Heart right ventricle (tissue), 16 donors: ENCODE measurements around the gene MS4A18. TPM values are rescaled to one million over a fixed set of nuclear protein-coding genes. Genes with fewer than 3 reads are reported as not detected.
A peak's percentile ranks its signal among the peaks of the same experiment; 100 is the strongest.

ENCODE experiments used
- ATAC-seq, 8 donors: fragments of 200-7000 bp; cut with Tn5 transposase; one replicate each; pipeline ENCODE4 v1.9.1; 2020; ENCODE audit warnings: mild to moderate bottlenecking in 8 of 8, moderate library complexity in 8 of 8, moderate number of reproducible peaks in 1 of 8
- DNase-seq, 2 donors: peaks; one replicate each; pipeline ENCODE4 v3.0.0-alpha.2; 2020
- H3K27ac ChIP-seq, 10 donors: fragments of 200-600 bp; sonication (generic) in 2 of 10; one replicate each; pipeline versions ENCODE4 v1.5.0 to v1.8.0; 2020 to 2022; ENCODE audit warnings: mild to moderate bottlenecking in 3 of 10
- H3K27me3 ChIP-seq, 7 donors: fragments of 200-600 bp; one replicate each; pipeline ENCODE4 v1.8.0; 2021 to 2022; ENCODE audit warnings: mild to moderate bottlenecking in 2 of 7
- H3K36me3 ChIP-seq, 9 donors: fragments of 200-600 bp; sonication (generic) in 1 of 9; one replicate each; pipeline versions ENCODE4 v1.5.0 to v1.8.0; 2020 to 2022; ENCODE audit warnings: mild to moderate bottlenecking in 2 of 9
- H3K4me1 ChIP-seq, 9 donors: fragments of 200-600 bp; sonication (generic) in 1 of 9; one replicate each; pipeline versions ENCODE4 v1.5.0 to v1.8.0; 2020 to 2022; ENCODE audit warnings: mild to moderate bottlenecking in 4 of 9
- H3K4me3 ChIP-seq, 10 donors: fragments of 200-600 bp; sonication (generic) in 2 of 10; one replicate each; pipeline versions ENCODE4 v1.5.0 to v1.8.0; 2020 to 2022; ENCODE audit warnings: mild to moderate bottlenecking in 7 of 10, moderate library complexity in 2 of 10
- H3K9me3 ChIP-seq, 11 donors: fragments of 200-600 bp in 10 of 11; sonication (generic) in 2 of 11; one replicate each; pipeline versions ENCODE4 v1.5.0 to v1.8.0; 2013 to 2022; ENCODE audit warnings: mild to moderate bottlenecking in 2 of 11, control low read depth in 1 of 11, moderate library complexity in 1 of 11
- CTCF ChIP-seq, 9 donors: fragments of 200-600 bp; sonication (generic) in 2 of 9; IDR thresholded peaks; one replicate each; pipeline versions ENCODE4 v1.5.0 to v1.8.0; 2021 to 2022; ENCODE audit warnings: antibody characterized with exemption in 9 of 9, mild to moderate bottlenecking in 5 of 9, moderate library complexity in 1 of 9
- WGBS, 2 donors: extraction: QIAGEN DNeasy Blood & Tissue Kit; methylation state at CpG; one replicate each; pipeline ENCODE4 v1.1.7; 2013; ENCODE audit warnings: inconsistent platforms in 1 of 2; 5-methylcytosine and 5-hydroxymethylcytosine counted together
- intact Hi-C, 10 donors: fragments of 100-400 bp; cut with DNase I; formaldehyde crosslinking; loops; one replicate each; pipeline versions ENCODE4 v1.11.1 to v1.14.2; 2022
- polyA plus RNA-seq, 2 donors: library from polyadenylated mRNA; stranded (reverse); fragments of 200-250 nt; gene quantifications; one replicate each; pipeline ENCODE4 v1.2.3, GENCODE V29; 2013
- total RNA-seq, 10 donors: library from RNA; stranded (reverse); fragmentation: NEBNext Ultra II Directional in 3 of 10; extraction: Animal tissue kit (Norgen Biotek cat#: 25700) in 3 of 10; gene quantifications; one replicate each; pipeline versions ENCODE4 v1.2.1 to v1.2.4, GENCODE V29; 2021 to 2023
- donor health status: Arrhythmogenic right ventricular cardiomyopathy.
- donor health status: ischemic (EF 13 %, LVEDD 7.1; RV severe dilation, severe dysfunction).
- donor health status: healthy with polysubstance abuse.
- donor health status: DM: no; HTN: yes; CAD: no.
- donor health status: DM: no; HTN: no; CAD: no.
- donor health status: ischemic (EF 25% LVEDD 6.9; RV normal size, moderate dysfunction).
- donor health status: ischemic (EF 25% LVEDD 5.7; RV mildly dilated, moderate dysfunction).
- donor health status: healthy.
- donor health status: DM: yes; HTN: yes; CAD: no.
- donor health status: Ischemic cardiomyopathy.
- donor health status: ischemic (EF 35%, LVEDD 5.7; RV mildly dilated, moderate dysfunction).
- donor health status: nonischemic (EF 11% LVEDD 7.7; RV severe dilation, severe dysfunction).
- donor health status: DM: yes; HTN: yes; CAD: no.
- donor health status: PGD.
- donor health status: ischemic (EF 29% LVEDD 5.4; RV normal size, mild dysfunction).
- donor health status: nonischemic (EF 23%, LVEDD 6.1; RV moderate dilation, normal function).

MS4A18 gene
- total and polyA plus RNA-seq, 12 donors = not detected

- H3K9me3 ChIP-seq = peaks cover 0 to 5% (median 0%) of the 10 kb centered on the region in 11 donors
- peak in 1 of 8 donors; percentile 33 for ATAC-seq
- DNase-seq = no peak
- TF ChIP-seq CTCF (IDR thresholded peaks at IDR 0.05) = no peak
- no peak overlapping the region for H3K4me3 ChIP-seq
- no peak overlapping the region for H3K27ac ChIP-seq
- H3K27me3 ChIP-seq = peaks cover 0 to 56% (median 33%) of the 10 kb centered on the region in 7 donors
- no peaks in the 10 kb centered on the region for H3K36me3 ChIP-seq
- H3K4me1 ChIP-seq = peaks cover 0 to 11% (median 0%) of the 10 kb centered on the region in 9 donors
- 71 to 75% methylated on average over 4 of the region's 4 CpGs for WGBS, 2 donors
- intact Hi-C loops = no loop called here
Measured at GRCh38 chr11:60761436-60762190, 37.1 kb downstream of the MS4A18 start.

GRCh38 chr11:60762851-60763691 is 38.6 kb downstream of the MS4A18 start:
- H3K4me3 ChIP-seq = no peak overlapping the region
- no peak overlapping the region for H3K27ac ChIP-seq
- peak in 3 of 9 donors; percentile 7 to 17 (median 10) for TF ChIP-seq CTCF (IDR thresholded peaks at IDR 0.05)
- H3K27me3 ChIP-seq = peaks cover 6 to 59% (median 46%) of the 10 kb centered on the region in 7 donors
- H3K9me3 ChIP-seq = no peaks in the 10 kb centered on the region
- no peak for DNase-seq
- no peak for ATAC-seq
- H3K36me3 ChIP-seq = no peaks in the 10 kb centered on the region
- WGBS, 2 donors = 59 to 63% methylated on average over 11 of the region's 11 CpGs
- peaks cover 0 to 11% (median 0%) of the 10 kb centered on the region in 9 donors for H3K4me1 ChIP-seq
- intact Hi-C loops = no loop called here

- DNase-seq (no peak), ATAC-seq (no peak)
- Histone ChIP-seq H3K4me1 (peaks cover 0 to 11% (median 0%) of the 10 kb centered on the region in 9 donors), H3K9me3 (no peaks in the 10 kb centered on the region), H3K36me3 (no peaks in the 10 kb centered on the region), H3K27me3 (peaks cover 6 to 59% (median 40%) of the 10 kb centered on the region in 7 donors), H3K4me3 (no peak overlapping the region), H3K27ac (no peak overlapping the region)
- intact Hi-C loops = no loop called here
- whole genome bisulfite sequencing, 2 donors = 82 to 87% methylated on average over 11 of the region's 11 CpGs
- no peak for TF ChIP-seq CTCF (IDR thresholded peaks at IDR 0.05)
Measured at GRCh38 chr11:60763692-60764369, 39.3 kb downstream of the MS4A18 start.

GRCh38 chr11:60764879-60765278 is 40.4 kb downstream of the MS4A18 start:
- Histone ChIP-seq H3K27ac (no peak overlapping the region), H3K36me3 (no peaks in the 10 kb centered on the region), H3K9me3 (no peaks in the 10 kb centered on the region), H3K4me1 (peaks cover 0 to 5% (median 0%) of the 10 kb centered on the region in 9 donors), H3K27me3 (peaks cover 6 to 67% (median 31%) of the 10 kb centered on the region in 7 donors), H3K4me3 (no peak overlapping the region)
- no peak for TF ChIP-seq CTCF (IDR thresholded peaks at IDR 0.05)
- DNase-seq = no peak
- ATAC-seq = no peak
- WGBS, 2 donors = 25 to 43% methylated on average over 1 of the region's 1 CpG
- intact Hi-C loops = loop anchor here in 1 of 10 donors (5.0 kb wide), 1 partner anchor 362 kb away; no protein-coding TSS in a partner anchor
